Kidney (tissue), 14 donors: Measurements from ENCODE around the gene CABP4. TPM values are rescaled to one million over a fixed set of nuclear protein-coding genes. Genes with fewer than 3 reads are reported as not detected.

Source experiments
- DNase-seq, 5 donors: peaks; one replicate each; pipeline ENCODE4 v3.0.0-alpha.2; 2013 to 2020
- FAIRE-seq: peaks from 2 replicates; lab custom pipeline; 2012; peaks lifted over from hg19 to GRCh38; lab: Jason Lieb, UNC
- H3K27ac ChIP-seq, 2 donors: one replicate each; pipeline ENCODE4 v1.7.0; 2013; ENCODE audit warnings: low read depth in 2 of 2, low read length in 2 of 2, inconsistent platforms in 1 of 2
- H3K27me3 ChIP-seq: one replicate; pipeline ENCODE4 v1.7.1; 2013; ENCODE audit warnings: low read length, inconsistent platforms; ENCODE audit not compliant: control insufficient read depth, insufficient read depth
- H3K36me3 ChIP-seq, 3 donors: one replicate each; pipeline versions ENCODE4 v1.7.0 to v1.7.1; 2013; ENCODE audit warnings: low read length in 3 of 3, control low read depth in 1 of 3, inconsistent platforms in 1 of 3; ENCODE audit not compliant: insufficient read depth in 3 of 3, control insufficient read depth in 2 of 3
- H3K4me1 ChIP-seq, 3 donors: one replicate each; pipeline versions ENCODE4 v1.7.0 to v1.7.1; 2013; ENCODE audit warnings: low read length in 3 of 3, inconsistent platforms in 1 of 3, low read depth in 1 of 3; ENCODE audit not compliant: control insufficient read depth in 2 of 3, insufficient read depth in 2 of 3
- H3K4me3 ChIP-seq, 3 donors: one replicate each; pipeline versions ENCODE4 v1.7.0 to v1.8.1; 2013; ENCODE audit warnings: low read length in 3 of 3, control low read depth in 1 of 3, inconsistent platforms in 1 of 3
- H3K9ac ChIP-seq, 3 donors: one replicate each; pipeline versions ENCODE4 v1.7.0 to v1.7.1; 2013; ENCODE audit warnings: low read length in 3 of 3, control low read depth in 1 of 3, inconsistent platforms in 1 of 3
- H3K9me3 ChIP-seq, 3 donors: one replicate each; pipeline versions ENCODE4 v1.7.0 to v1.7.1; 2013; ENCODE audit warnings: low read length in 3 of 3, control low read depth in 1 of 3, inconsistent platforms in 1 of 3; ENCODE audit not compliant: control insufficient read depth in 2 of 3, insufficient read depth in 1 of 3
- intact Hi-C: fragments of 100-400 bp; cut with DNase I; formaldehyde crosslinking; loops from one replicate; pipeline ENCODE4 v1.11.1; 2022
- polyA plus RNA-seq: library from polyadenylated mRNA; stranded (reverse); fragments of 350-450 nt; fragmentation: Illumina TruSeq; extraction: RNeasy Lipid Tissue Mini Kit (QIAGEN cat#74804); gene quantifications from one replicate; pipeline ENCODE4 v1.2.3, GENCODE V29; 2014; ENCODE audit warnings: low read depth, low replicate concordance; ENCODE audit not compliant: insufficient read depth
- total RNA-seq: library from RNA; stranded (reverse); fragmentation: NEBNext Ultra II Directional; extraction: Animal tissue kit (Norgen Biotek cat#: 25700); gene quantifications from one replicate; pipeline ENCODE4 v1.2.1, GENCODE V29; 2021
- TF ChIP-seq, protein P1 (sequence below): IDR thresholded peaks from 3 replicates; pipeline ENCODE4 v1.5.1; 2012; ENCODE audit warnings: mild to moderate bottlenecking, moderate library complexity, borderline replicate concordance; ENCODE audit not compliant: insufficient read depth; ENCODE audit errors: extremely low read depth
- donor health status: control.
- donor health status: control.
- donor health status: control.
- donor health status: control.
- donor health status: control.
- donor health status: DM: yes; HTN: yes; CAD: no.
- donor health status: Normal renal cell carcinoma (clear cell type).

Gene CABP4
- total and polyA plus RNA-seq, 2 donors from 2014 or later: 0.49 to 3.1 TPM

GRCh38 chr11:67492801-67493547 lies 37.8 kb downstream of the CABP4 start:
- intact Hi-C loops: no loop called here
- TF ChIP-seq, protein P1, sequence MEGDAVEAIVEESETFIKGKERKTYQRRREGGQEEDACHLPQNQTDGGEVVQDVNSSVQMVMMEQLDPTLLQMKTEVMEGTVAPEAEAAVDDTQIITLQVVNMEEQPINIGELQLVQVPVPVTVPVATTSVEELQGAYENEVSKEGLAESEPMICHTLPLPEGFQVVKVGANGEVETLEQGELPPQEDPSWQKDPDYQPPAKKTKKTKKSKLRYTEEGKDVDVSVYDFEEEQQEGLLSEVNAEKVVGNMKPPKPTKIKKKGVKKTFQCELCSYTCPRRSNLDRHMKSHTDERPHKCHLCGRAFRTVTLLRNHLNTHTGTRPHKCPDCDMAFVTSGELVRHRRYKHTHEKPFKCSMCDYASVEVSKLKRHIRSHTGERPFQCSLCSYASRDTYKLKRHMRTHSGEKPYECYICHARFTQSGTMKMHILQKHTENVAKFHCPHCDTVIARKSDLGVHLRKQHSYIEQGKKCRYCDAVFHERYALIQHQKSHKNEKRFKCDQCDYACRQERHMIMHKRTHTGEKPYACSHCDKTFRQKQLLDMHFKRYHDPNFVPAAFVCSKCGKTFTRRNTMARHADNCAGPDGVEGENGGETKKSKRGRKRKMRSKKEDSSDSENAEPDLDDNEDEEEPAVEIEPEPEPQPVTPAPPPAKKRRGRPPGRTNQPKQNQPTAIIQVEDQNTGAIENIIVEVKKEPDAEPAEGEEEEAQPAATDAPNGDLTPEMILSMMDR: no peak
- Histone ChIP-seq H3K27me3 (no peaks in the 10 kb centered on the region), H3K36me3 (peaks cover 0 to 15% (median 3%) of the 10 kb centered on the region in 3 donors), H3K9me3 (no peaks in the 10 kb centered on the region), H3K9ac (no peak overlapping the region), H3K27ac (no peak overlapping the region), H3K4me3 (no peak overlapping the region), H3K4me1 (no peaks in the 10 kb centered on the region)
- FAIRE-seq: no peak
- peak in 1 of 5 donors; percentile 68 for DNase-seq

DNA sequence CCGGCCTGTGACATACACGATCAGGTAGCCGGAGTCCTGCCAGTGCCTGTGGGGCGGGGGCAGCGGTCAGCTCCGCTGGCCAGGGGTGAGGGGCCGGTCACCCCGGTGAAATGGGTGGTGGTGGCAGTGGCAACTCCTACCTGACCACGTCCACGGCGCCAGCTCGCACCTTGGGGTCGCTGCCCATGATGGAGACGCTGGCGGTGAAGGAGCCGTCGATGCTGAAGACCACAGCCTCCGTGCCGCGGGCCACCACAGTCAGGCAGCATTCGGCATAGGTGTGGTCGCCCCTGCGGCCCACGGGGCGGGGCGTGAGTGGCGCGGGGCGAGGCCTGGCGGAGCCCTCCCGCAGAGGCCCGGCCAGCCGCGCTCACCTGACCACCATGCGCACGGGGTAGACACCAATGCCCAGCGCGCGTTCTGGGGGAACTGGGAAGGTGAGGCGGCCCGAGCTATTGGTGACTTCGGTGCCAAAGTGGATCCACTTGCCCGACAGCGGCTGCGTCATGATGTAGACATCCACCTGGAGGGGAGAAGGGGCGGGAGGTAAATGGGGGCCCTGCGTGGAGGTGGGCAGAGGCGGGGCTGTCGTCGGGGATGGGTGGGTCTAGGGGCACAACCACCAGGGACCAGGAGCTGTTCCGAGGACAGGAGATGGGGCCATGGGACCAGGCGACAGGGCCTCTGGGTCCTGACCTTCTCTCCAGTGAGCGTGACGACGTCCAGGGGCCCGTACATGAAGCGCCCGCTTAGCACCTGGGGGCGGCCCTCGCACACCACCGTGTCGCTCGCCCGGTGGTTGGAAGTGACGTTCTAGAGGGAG lies 38.6 kb downstream of the CABP4 start:
- no peak overlapping the region for H3K27ac ChIP-seq
- no peak overlapping the region for H3K4me3 ChIP-seq
- DNase-seq: peak in 1 of 5 donors; percentile 75
- no peaks in the 10 kb centered on the region for H3K9me3 ChIP-seq
- H3K4me1 ChIP-seq: no peaks in the 10 kb centered on the region
- no peak for FAIRE-seq
- H3K27me3 ChIP-seq: no peaks in the 10 kb centered on the region
- intact Hi-C loops: no loop called here
- TF ChIP-seq, protein P1: no peak
- H3K36me3 ChIP-seq: peaks cover 0 to 13% (median 5%) of the 10 kb centered on the region in 3 donors
- no peak overlapping the region for H3K9ac ChIP-seq

GRCh38 chr11:67494371-67495233 lies 39.4 kb downstream of the CABP4 start:
- intact Hi-C loops: no loop called here
- DNase-seq (peak in 1 of 5 donors; percentile 70), FAIRE-seq (no peak)

More at GRCh38 chr11:67494371-67495233, 39.4 kb downstream of the CABP4 start:
- no peak overlapping the region for H3K27ac ChIP-seq
- no peaks in the 10 kb centered on the region for H3K4me1 ChIP-seq
- TF ChIP-seq, protein P1: no peak
- peaks cover 0 to 13% (median 5%) of the 10 kb centered on the region in 3 donors for H3K36me3 ChIP-seq
- no peak overlapping the region for H3K4me3 ChIP-seq
- H3K9ac ChIP-seq: no peak overlapping the region
- no peaks in the 10 kb centered on the region for H3K9me3 ChIP-seq
- no peaks in the 10 kb centered on the region for H3K27me3 ChIP-seq
